SK-N-SH (cell line): Measurements from ENCODE around the gene CREB5. TPM values are rescaled to one million over a fixed set of nuclear protein-coding genes. Genes with fewer than 3 reads are reported as not detected.

Source experiments
- CTCF ChIA-PET: fragments of 300-600, 350-600 bp; formaldehyde crosslinking; extraction: SDS; loops from one replicate; lab custom pipeline; 2021; lab: Yijun Ruan, JAX
- POLR2A ChIA-PET: fragments of 350-600 bp; sonication (Branson Sonifier 250); formaldehyde crosslinking; extraction: SDS; loops from one replicate; lab custom pipeline; 2020; ENCODE audit warnings: antibody characterized with exemption, inconsistent platforms; lab: Yijun Ruan, JAX
- DNase-seq: peaks from one replicate; pipeline ENCODE4 v3.0.0; 2012
- H2AFZ ChIP-seq: fragments of 200-600 bp; sonication (generic); 2 replicates; pipeline ENCODE4 v1.8.1; 2016; ENCODE audit warnings: antibody characterized with exemption, mild to moderate bottlenecking, low read depth
- H3F3A ChIP-seq: fragments of 200-600 bp; sonication (generic); replicated peaks from 2 replicates; pipeline ENCODE3; 2016; ENCODE audit warnings: antibody characterized with exemption, mild to moderate bottlenecking; ENCODE audit not compliant: insufficient read depth
- H3K27ac ChIP-seq, 2 experiments: fragments of 200-500 bp in 1 of 2; fragments of 200-600 bp in 1 of 2; sonication (Bioruptor generic) in 1 of 2; sonication (generic), shearing (Covaris generic) in 1 of 2; 2 replicates each; pipeline versions ENCODE4 v1.5.1 to v1.6.1; 2014 to 2016; ENCODE audit warnings: low read depth in 2 of 2, inconsistent platforms in 1 of 2, low read length in 1 of 2, mild to moderate bottlenecking in 1 of 2, mixed read lengths in 1 of 2
- H3K27me3 ChIP-seq: fragments of 200-600 bp; sonication (generic), shearing (Covaris generic); 2 replicates; pipeline ENCODE4 v1.6.1; 2016; ENCODE audit warnings: mixed run types; ENCODE audit not compliant: insufficient read depth
- H3K36me3 ChIP-seq, 2 experiments: fragments of 200-500 bp in 1 of 2; fragments of 200-600 bp in 1 of 2; sonication (Bioruptor generic) in 1 of 2; sonication (generic) in 1 of 2; replicated peaks in 1 of 2; 2 replicates each; pipeline versions ENCODE3 to v1.5.1; 2014 to 2016; ENCODE audit warnings: low read length in 1 of 2, mild to moderate bottlenecking in 1 of 2; ENCODE audit not compliant: insufficient read depth in 2 of 2, control insufficient read depth in 1 of 2
- H3K4me1 ChIP-seq, 2 experiments: fragments of 200-500 bp in 1 of 2; fragments of 200-600 bp in 1 of 2; sonication (Bioruptor generic) in 1 of 2; sonication (generic), shearing (Covaris generic) in 1 of 2; 2 replicates each; pipeline versions ENCODE4 v1.5.1 to v1.6.1; 2014 to 2016; ENCODE audit warnings: low read depth in 1 of 2, low read length in 1 of 2, mixed run types in 1 of 2; ENCODE audit not compliant: insufficient read depth in 2 of 2, control insufficient read depth in 1 of 2
- H3K4me2 ChIP-seq: fragments of 200-600 bp; sonication (generic), shearing (Covaris generic); 2 replicates; pipeline ENCODE4 v1.6.1; 2017; ENCODE audit warnings: mixed run types
- H3K4me3 ChIP-seq, 2 experiments: fragments of 200-500 bp in 1 of 2; fragments of 200-600 bp in 1 of 2; sonication (Bioruptor generic) in 1 of 2; sonication (generic), shearing (Covaris generic) in 1 of 2; 2 replicates each; pipeline versions ENCODE4 v1.5.1 to v1.8.1; 2014 to 2016; ENCODE audit warnings: low read depth in 2 of 2, inconsistent platforms in 1 of 2, low read length in 1 of 2, mild to moderate bottlenecking in 1 of 2, mixed read lengths in 1 of 2, moderate library complexity in 1 of 2
- H3K79me2 ChIP-seq: fragments of 200-600 bp; sonication (generic); 2 replicates; pipeline ENCODE4 v1.8.1; 2017; ENCODE audit warnings: mild to moderate bottlenecking; ENCODE audit not compliant: insufficient read depth
- H3K9ac ChIP-seq: fragments of 200-600 bp; sonication (generic); 2 replicates; pipeline ENCODE4 v1.6.1; 2017; ENCODE audit warnings: mixed run types
- H3K9me2 ChIP-seq: fragments of 200-600 bp; sonication (generic); 2 replicates; pipeline ENCODE4 v1.6.1; 2017; ENCODE audit warnings: mixed run types
- H3K9me3 ChIP-seq: fragments of 200-600 bp; sonication (generic); 2 replicates; pipeline ENCODE4 v1.6.1; 2017; ENCODE audit warnings: mixed run types, mild to moderate bottlenecking, moderate library complexity
- H4K20me1 ChIP-seq: fragments of 200-600 bp; sonication (generic); 2 replicates; pipeline ENCODE4 v1.6.1; 2017; ENCODE audit warnings: mild to moderate bottlenecking, mixed run types; ENCODE audit not compliant: insufficient read depth
- CHD2 ChIP-seq: fragments of 150-350 bp; IDR thresholded peaks from 2 replicates; pipeline ENCODE4 v1.6.1; 2018; ENCODE audit warnings: low read length; ENCODE audit not compliant: partially characterized antibody
- ELF1 ChIP-seq: IDR thresholded peaks from 2 replicates; pipeline ENCODE4 v1.4.0; 2012
- FOXJ3 ChIP-seq: sonication (generic); formaldehyde crosslinking; IDR thresholded peaks from 2 replicates; pipeline ENCODE4 v1.5.1; 2020; ENCODE audit warnings: mild to moderate bottlenecking, missing genetic modification reagents
- GABPA ChIP-seq: IDR thresholded peaks from 2 replicates; pipeline ENCODE4 v1.4.0; 2012; ENCODE audit warnings: low read depth, mild to moderate bottlenecking
- GATA2 ChIP-seq: sonication (generic); formaldehyde crosslinking; IDR thresholded peaks from 2 replicates; pipeline ENCODE4 v1.5.0; 2020; ENCODE audit warnings: mild to moderate bottlenecking, missing genetic modification reagents
- JUND ChIP-seq: IDR thresholded peaks from 2 replicates; pipeline ENCODE4 v1.4.0; 2012
- NRF1 ChIP-seq: IDR thresholded peaks from 2 replicates; pipeline ENCODE4 v1.6.1; 2012; ENCODE audit warnings: low read depth, mild to moderate bottlenecking, low read length
- RFX5 ChIP-seq: IDR thresholded peaks from 2 replicates; pipeline ENCODE4 v1.6.1; 2012; ENCODE audit warnings: mild to moderate bottlenecking, improper control_type of control experiment, low read length
- TAF1 ChIP-seq: IDR thresholded peaks from 2 replicates; pipeline ENCODE4 v1.6.1; 2012; ENCODE audit warnings: low read depth, mild to moderate bottlenecking, low read length, moderate library complexity, borderline replicate concordance
- YY1 ChIP-seq: IDR thresholded peaks from 2 replicates; pipeline ENCODE4 v1.4.0; 2012; ENCODE audit warnings: low read depth, mild to moderate bottlenecking
- WGBS: methylation state at CpG from one replicate; pipeline ENCODE4 v1.1.6; 2017; ENCODE audit warnings: low lambda C conversion rate; 5-methylcytosine and 5-hydroxymethylcytosine counted together
- polyA plus RNA-seq, 3 experiments: library from polyadenylated mRNA; depleted of rRNA; stranded (reverse); fragments of >200 nt; gene quantifications; 2 replicates each; pipeline ENCODE4 v1.2.3, GENCODE V29; 2012
- TF ChIP-seq, protein P1 (sequence below): fragments of 200-600 bp; sonication (generic); IDR thresholded peaks from 2 replicates; pipeline ENCODE4 v1.6.1; 2017; ENCODE audit warnings: antibody characterized with exemption, mild to moderate bottlenecking, moderate library complexity
- TF ChIP-seq, protein P2 (sequence below): fragments of 150-350 bp; IDR thresholded peaks from 2 replicates; pipeline ENCODE4 v1.6.1; 2016; ENCODE audit warnings: mild to moderate bottlenecking, low read depth, low read length
- TF ChIP-seq, protein P3 (sequence below): IDR thresholded peaks from 2 replicates; pipeline ENCODE4 v1.4.0; 2012; ENCODE audit warnings: low read depth

CREB5 gene
- polyA plus RNA-seq, 1 of the 3 experiments (the other 2 are of a cell fraction), result 19.3 TPM

DNA sequence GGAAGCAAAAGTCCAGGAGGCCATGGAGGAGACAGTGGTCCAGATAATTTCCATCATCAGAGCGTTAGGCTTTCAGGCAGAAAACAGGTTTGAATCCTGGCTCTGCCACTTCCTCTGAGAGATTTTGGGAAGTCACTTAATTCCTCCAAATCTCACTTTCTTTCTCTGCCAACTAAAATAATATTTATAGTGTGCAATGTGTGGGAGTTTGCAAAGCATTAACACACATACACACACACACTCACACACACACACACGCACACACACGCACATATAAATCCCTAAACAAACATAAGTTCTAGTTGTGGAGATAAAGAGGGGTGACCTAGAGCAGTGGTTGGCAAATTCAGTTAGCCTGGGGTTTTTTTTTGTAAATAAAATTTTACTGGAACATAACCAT is 461.0 kb downstream of the CREB5 start (continued):
- TF ChIP-seq GABPA, result no peak
- TF ChIP-seq YY1, result no peak
- TF ChIP-seq, protein P1, sequence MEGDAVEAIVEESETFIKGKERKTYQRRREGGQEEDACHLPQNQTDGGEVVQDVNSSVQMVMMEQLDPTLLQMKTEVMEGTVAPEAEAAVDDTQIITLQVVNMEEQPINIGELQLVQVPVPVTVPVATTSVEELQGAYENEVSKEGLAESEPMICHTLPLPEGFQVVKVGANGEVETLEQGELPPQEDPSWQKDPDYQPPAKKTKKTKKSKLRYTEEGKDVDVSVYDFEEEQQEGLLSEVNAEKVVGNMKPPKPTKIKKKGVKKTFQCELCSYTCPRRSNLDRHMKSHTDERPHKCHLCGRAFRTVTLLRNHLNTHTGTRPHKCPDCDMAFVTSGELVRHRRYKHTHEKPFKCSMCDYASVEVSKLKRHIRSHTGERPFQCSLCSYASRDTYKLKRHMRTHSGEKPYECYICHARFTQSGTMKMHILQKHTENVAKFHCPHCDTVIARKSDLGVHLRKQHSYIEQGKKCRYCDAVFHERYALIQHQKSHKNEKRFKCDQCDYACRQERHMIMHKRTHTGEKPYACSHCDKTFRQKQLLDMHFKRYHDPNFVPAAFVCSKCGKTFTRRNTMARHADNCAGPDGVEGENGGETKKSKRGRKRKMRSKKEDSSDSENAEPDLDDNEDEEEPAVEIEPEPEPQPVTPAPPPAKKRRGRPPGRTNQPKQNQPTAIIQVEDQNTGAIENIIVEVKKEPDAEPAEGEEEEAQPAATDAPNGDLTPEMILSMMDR, result no peak
- TF ChIP-seq GATA2 (CRISPR knock-in tag), result no peak
- TF ChIP-seq CHD2, result no peak
- TF ChIP-seq, protein P2, sequence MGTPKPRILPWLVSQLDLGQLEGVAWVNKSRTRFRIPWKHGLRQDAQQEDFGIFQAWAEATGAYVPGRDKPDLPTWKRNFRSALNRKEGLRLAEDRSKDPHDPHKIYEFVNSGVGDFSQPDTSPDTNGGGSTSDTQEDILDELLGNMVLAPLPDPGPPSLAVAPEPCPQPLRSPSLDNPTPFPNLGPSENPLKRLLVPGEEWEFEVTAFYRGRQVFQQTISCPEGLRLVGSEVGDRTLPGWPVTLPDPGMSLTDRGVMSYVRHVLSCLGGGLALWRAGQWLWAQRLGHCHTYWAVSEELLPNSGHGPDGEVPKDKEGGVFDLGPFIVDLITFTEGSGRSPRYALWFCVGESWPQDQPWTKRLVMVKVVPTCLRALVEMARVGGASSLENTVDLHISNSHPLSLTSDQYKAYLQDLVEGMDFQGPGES, result no peak
- TF ChIP-seq NRF1, result no peak
- no peak for TF ChIP-seq FOXJ3 (CRISPR knock-in tag)
- TF ChIP-seq RFX5, result no peak
- no peak for TF ChIP-seq TAF1
- no peak for TF ChIP-seq JUND

DNA sequence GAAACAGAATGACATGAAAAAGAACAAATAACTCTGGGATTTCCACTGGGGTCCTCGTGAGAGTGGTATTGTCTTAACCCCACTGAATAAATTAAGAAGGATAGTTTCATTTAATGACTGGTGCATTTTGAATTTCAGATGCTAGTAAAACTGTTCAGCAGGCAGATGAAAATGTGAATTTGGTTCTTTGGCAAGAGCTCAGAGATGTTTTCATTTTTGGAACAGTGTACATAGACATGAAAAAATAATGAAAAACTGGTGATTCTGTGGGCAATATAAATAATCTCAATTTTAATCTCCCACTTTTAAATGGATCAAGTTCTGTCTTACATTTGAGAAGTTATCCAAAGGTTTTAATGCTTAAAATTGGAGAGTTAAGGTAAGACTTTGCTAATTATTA is 461.7 kb downstream of the CREB5 start:
- Histone ChIP-seq H3K36me3 (no peaks in the 10 kb centered on the region), H3F3A (no peaks in the 10 kb centered on the region), H4K20me1 (no peaks in the 10 kb centered on the region), H3K27ac (no peak overlapping the region), H3K9me3 (no peaks in the 10 kb centered on the region), H3K4me1 (no peaks in the 10 kb centered on the region), H3K9ac (no peak overlapping the region), H3K4me2 (no peak overlapping the region), H3K27me3 (peaks cover 3% of the 10 kb centered on the region; the same call in 1 of the 2 replicates), H3K9me2 (no peaks in the 10 kb centered on the region), H3K4me3 (no peak overlapping the region), H2AFZ (no peak overlapping the region), H3K79me2 (no peaks in the 10 kb centered on the region)
- ChIA-PET POLR2A (no interaction called here), CTCF (interaction anchor here (0.6 to 1.4 kb wide), 5 partner anchors 9 to 269 kb away, joined by 3 read pairs; no protein-coding TSS in a partner anchor)
- DNase-seq, result no peak
- TF ChIP-seq, protein P3, sequence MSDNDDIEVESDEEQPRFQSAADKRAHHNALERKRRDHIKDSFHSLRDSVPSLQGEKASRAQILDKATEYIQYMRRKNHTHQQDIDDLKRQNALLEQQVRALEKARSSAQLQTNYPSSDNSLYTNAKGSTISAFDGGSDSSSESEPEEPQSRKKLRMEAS, result no peak
- TF ChIP-seq FOXJ3 (CRISPR knock-in tag), result no peak
- TF ChIP-seq ELF1, result no peak
- WGBS, result 12% methylated on average over 1 of the region's 1 CpG

Other genes starting within 250 kb of the CREB5 start
- gene JAZF1, start 231.7 kb upstream of the CREB5 start, polyA plus RNA-seq (2012; rRNA removed), result 1.3 and 1.7 TPM in 2 replicates